HG02852 (cell line): ENCODE measurements around the gene LMAN1L.

Experiments used
- ATAC-seq: cut with Tn5 transposase; IDR thresholded peaks from one replicate; pipeline ENCODE4 v1.9.1; 2021; ENCODE audit warnings: mild to moderate bottlenecking, moderate library complexity; ENCODE audit not compliant: unreplicated experiment

LMAN1L gene

GRCh38 chr15:74854453-74855022 lies 41.9 kb downstream of the LMAN1L start:
- ATAC-seq = no peak

DNA sequence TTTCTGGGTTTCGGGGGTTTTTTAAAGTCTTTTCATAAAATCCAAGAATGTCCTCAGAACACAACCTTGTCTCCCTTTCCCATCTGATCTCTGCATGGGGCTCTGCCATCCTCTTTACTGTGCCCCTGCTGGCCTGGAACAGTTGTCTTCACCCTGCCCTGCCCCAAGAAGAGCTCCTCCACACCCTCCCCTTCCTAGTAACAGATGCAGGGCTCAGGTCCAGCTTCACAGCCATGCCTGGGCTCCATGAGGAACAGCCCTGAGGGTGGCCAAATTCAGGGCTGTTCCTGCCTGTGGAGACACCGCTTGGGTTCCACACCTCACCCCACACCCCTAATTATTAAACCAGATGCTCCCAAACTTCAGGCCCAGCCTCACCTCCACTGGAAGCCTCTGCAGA lies 43.2 kb downstream of the LMAN1L start:
- ATAC-seq = no peak

GRCh38 chr15:74856537-74856936 lies 43.9 kb downstream of the LMAN1L start:
- ATAC-seq = no peak

DNA sequence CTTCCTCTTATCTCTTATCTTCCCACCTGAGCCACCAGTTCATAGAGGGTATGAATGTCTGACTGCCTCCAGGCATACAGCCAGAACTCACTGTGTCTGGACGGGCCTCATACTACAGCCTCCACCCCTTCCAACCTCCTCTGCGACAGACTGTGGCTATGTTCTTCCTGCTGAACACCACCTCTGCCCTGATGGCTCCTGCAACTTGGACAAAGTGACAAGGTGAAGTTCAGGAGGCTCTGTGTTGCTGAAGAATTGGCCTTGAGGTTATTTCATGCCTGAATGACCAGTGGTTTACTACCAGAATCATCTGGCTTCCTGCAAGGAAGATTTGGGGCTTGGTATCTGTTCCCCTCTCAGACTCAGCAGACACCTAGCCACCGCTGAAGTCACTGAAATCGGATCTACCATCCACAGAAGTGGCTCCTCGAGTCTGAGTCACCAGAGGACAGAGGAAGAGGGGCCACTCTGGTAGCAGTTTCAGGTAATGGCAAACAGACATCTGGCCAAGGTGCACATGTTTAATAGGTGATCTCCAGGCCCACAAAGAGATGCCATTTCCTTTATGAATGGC lies 44.5 kb downstream of the LMAN1L start:
- peak; percentile 71 for ATAC-seq

DNA sequence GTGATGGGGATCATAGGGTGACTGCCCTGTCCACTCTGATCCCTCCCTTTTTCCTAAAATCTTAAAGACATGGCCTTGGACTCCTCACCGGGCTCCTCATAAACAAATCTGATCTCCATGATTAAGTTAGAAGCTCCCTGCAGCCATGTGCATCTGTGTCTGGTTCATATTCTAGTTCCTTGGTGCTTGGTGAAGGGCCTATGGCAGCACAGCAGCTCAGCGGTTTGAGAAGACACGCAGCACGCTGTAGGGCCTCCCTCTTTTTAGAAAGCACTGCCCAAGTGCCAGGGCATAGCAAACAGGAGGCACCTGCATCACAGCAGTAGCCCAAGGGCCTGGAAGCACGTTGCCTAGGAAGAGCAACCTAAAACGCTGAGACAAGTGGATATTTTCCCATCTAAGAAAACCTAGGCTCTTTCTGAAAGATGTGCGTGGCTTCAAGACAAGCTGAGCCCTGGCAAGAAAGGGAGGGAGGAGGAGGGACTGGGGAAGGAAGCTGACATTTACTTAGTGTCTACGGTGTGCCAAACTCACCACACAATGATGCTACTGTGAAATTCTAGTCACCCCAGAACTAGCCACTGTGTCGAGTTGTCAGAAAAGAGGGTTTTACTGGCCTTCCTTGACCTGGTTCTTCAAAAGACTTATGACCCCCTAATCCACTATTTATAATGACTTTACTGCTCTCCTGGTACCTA lies 45.2 kb downstream of the LMAN1L start:
- peak; percentile 17 for ATAC-seq

DNA sequence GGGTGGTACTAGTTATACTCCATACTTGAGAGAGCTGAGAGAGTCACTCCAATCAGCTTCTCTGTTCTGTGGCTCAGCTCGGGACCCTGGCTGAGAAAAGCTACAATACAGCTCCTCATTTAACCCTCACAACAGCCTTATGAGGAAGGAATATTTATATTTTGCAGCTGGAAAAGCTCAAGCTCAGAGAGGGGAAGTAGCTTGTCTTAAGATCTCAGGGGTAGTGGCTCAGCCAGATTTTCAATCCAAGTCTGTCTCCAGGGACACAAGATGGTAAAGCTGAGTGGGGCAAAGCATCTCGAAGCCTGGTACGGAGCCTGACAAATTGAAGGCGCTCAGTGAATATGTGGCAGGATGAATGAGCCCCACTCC lies 45.7 kb downstream of the LMAN1L start:
- no peak for ATAC-seq

- no peak for ATAC-seq
Measured at GRCh38 chr15:74863239-74864056, 50.8 kb downstream of the LMAN1L start.

- no peak for ATAC-seq
Measured at GRCh38 chr15:74864296-74864695, 51.7 kb downstream of the LMAN1L start.

DNA sequence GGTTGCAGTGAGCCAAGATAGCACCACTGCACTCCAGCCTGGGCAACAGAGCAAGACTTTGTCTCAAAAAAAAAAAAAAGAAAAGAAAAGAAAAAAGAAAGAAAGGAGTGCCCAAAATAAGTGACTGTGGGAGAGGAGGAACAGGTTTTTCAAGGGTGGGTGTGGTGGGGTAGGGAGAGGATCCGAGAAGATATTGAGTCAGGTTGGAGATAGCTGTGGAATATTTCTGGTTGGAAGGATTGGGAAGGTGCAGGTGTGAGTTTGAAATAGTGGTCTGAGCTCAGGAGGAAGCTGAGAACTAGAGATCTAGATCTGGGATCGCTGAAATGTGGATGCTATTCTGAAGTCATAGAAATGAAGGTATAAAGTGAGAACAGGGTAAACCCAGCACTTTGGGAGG lies 52.7 kb downstream of the LMAN1L start:
- no peak for ATAC-seq

GRCh38 chr15:74866090-74866489 lies 53.5 kb downstream of the LMAN1L start:
- no peak for ATAC-seq

GRCh38 chr15:74867466-74868038 lies 54.9 kb downstream of the LMAN1L start:
- ATAC-seq = no peak

- no peak for ATAC-seq
Measured at GRCh38 chr15:74868059-74868458, 55.4 kb downstream of the LMAN1L start.

- ATAC-seq = no peak
Measured at GRCh38 chr15:74869372-74869725, 56.7 kb downstream of the LMAN1L start.

GRCh38 chr15:74869726-74870407 lies 57.2 kb downstream of the LMAN1L start:
- peak; percentile 58 for ATAC-seq

- ATAC-seq = no peak
Measured at GRCh38 chr15:74870436-74871215, 58.0 kb downstream of the LMAN1L start.

GRCh38 chr15:74872702-74873035 lies 60.0 kb downstream of the LMAN1L start:
- no peak for ATAC-seq

- ATAC-seq = peak; percentile 78
Measured at GRCh38 chr15:74873036-74873755, 60.6 kb downstream of the LMAN1L start, which contains the start of gene SCAMP2. SCAMP2 (minus strand) TSS chr15:74873365; CDS start chr15:74873255, 110 bp downstream.

DNA sequence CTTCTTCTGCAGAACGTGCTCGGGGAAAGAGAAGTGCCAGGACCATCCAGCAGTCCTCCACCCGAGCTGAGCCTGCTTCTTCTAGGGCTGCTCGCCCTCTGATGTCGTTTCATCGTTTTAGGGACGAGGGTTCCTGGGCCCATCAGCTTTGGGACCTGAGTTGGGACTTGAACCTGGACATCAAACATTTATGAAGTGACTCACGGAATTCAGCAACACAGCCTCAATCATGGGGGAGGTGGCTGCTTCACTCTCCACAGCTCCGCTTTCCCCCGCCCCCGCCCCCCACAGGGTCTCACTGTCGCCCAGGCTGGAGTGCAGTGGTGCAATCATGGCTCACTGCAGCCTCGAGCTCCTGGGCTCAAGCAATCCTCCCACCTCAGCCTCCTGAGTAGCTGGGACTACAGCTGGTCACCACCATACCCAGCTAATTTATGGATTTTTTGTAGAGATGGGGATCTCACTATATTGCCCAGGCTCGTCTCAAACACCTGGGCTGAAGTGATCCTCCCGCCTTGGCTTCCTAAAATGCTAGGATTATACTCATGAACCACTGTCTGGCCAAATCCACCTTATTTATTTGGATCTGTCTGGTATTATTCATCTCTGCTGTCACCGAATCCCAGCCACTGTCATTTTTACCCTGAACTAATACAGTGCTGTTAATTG lies 61.3 kb downstream of the LMAN1L start:
- ATAC-seq = no peak
